ENCODE results near the gene CLMP. TPM values are rescaled to one million over a fixed set of nuclear protein-coding genes. Genes with fewer than 3 reads are reported as not detected.
A peak's percentile ranks its signal among the peaks of the same experiment; 100 is the strongest.

The CLMP gene
- total and polyA plus RNA-seq, 2 donors (not counting 1 experiment from before 2014, with no cell fraction given), result 0.01 TPM; not detected in 1

- H2AFZ ChIP-seq (ENCODE audit: insufficient read depth, low read depth, low read length, poor library complexity, severe bottlenecking), result peak overlapping the region; percentile 90
- ChIA-PET CTCF (interaction anchor here (12.0 kb wide), 1 partner anchor 9 kb away, joined by 85 read pairs; no protein-coding TSS in a partner anchor), POLR2A (interaction anchor here (0.7 to 1.3 kb wide), 3 partner anchors 10 to 331 kb away, joined by 3 to 5 read pairs (median 4); no protein-coding TSS in a partner anchor)
- Mint-ChIP-seq H3K27ac (peak overlapping the region; percentile 100), H3K27me3 (no peaks in the 10 kb centered on the region), H3K4me3 (peak overlapping the region; percentile 99), H3K4me1 (peaks cover 58% of the 10 kb centered on the region), H3K9me3 (ENCODE audit: insufficient read depth) (no peaks in the 10 kb centered on the region)
- TF ChIP-seq EZH2 (IDR thresholded peaks at IDR 0.05; ENCODE audit: borderline replicate concordance, insufficient read depth, low read depth, low read length, poor library complexity, severe bottlenecking) (no peak), CTCF (IDR thresholded peaks at IDR 0.05) (no peak)
- H3K9ac ChIP-seq (ENCODE audit: low read length), result peak overlapping the region; percentile 99
- DNase-seq (peak; percentile 38), ATAC-seq (ENCODE audit: low read depth) (no peak)
- peak overlapping the region; percentile 88 to 100 (median 96) for H3K4me3 ChIP-seq (ENCODE audit: control extremely low read depth in 1 of 5, extremely low read depth in 1 of 5, insufficient read depth in 1 of 5, low read depth in 2 of 5, low read length in 4 of 5)
- no peaks in the 10 kb centered on the region for H3K27me3 ChIP-seq (replicated peaks in 1 of 4; ENCODE audit: control extremely low read depth in 1 of 4, control insufficient read depth in 3 of 4, insufficient read depth in 4 of 4, low read length in 3 of 4)
- H3K4me2 ChIP-seq (replicated peaks; ENCODE audit: low read depth, low read length, poor library complexity, severe bottlenecking), result peak overlapping the region; percentile 91
- H4K20me1 ChIP-seq (ENCODE audit: control insufficient read depth, insufficient read depth, low read length, poor library complexity, severe bottlenecking), result peaks cover 29% of the 10 kb centered on the region
- 0% methylated on average over 1 of the region's 9 CpGs for WGBS (ENCODE audit: insufficient coverage)
- H3K9me3 ChIP-seq (ENCODE audit: control extremely low read depth in 1 of 3, control insufficient read depth in 2 of 3, insufficient read depth in 1 of 3, low read length in 2 of 3), result no peaks in the 10 kb centered on the region
- H3K79me2 ChIP-seq (ENCODE audit: control insufficient read depth, insufficient read depth, low read length), result peaks cover 71% of the 10 kb centered on the region
- peak overlapping the region; percentile 99 to 100 for H3K27ac ChIP-seq (ENCODE audit: low read length in 2 of 2)
- intact Hi-C loops (cut with micrococcal nuclease), result loop anchor here (2.0 to 5.0 kb wide), 2 partner anchors 38 to 181 kb away; partner anchors contain the start of gene JHY
- H3K36me3 ChIP-seq (replicated peaks in 1 of 2; ENCODE audit: control extremely low read depth in 1 of 2, control insufficient read depth in 1 of 2, extremely low read depth in 1 of 2, insufficient read depth in 2 of 2, low read length in 1 of 2), result peaks cover 0 to 25% of the 10 kb centered on the region in 2 experiments
- peaks cover 55 to 59% of the 10 kb centered on the region in 2 donors for H3K4me1 ChIP-seq (ENCODE audit: control insufficient read depth in 2 of 2, insufficient read depth in 2 of 2, low read length in 2 of 2)
Measured at GRCh38 chr11:123063826-123064657, 131.0 kb downstream of the CLMP start.

Data from B cell (primary cell).